Loucy (cell line): ENCODE data around the gene POLR2L.
A peak's percentile ranks its signal among the peaks of the same experiment; 100 is the strongest.

Source experiments
- H2AFZ ChIP-seq: fragments of 200-600 bp; sonication (generic); 2 replicates; pipeline ENCODE4 v1.6.0; 2016; ENCODE audit warnings: antibody characterized with exemption, mild to moderate bottlenecking, low read length, moderate library complexity
- H3F3A ChIP-seq: fragments of 200-600 bp; 2 replicates; pipeline ENCODE4 v1.6.0; 2016; ENCODE audit warnings: antibody characterized with exemption, low read depth, mild to moderate bottlenecking
- H3K27me3 ChIP-seq: fragments of 200-600 bp; sonication (generic); 2 replicates; pipeline ENCODE4 v1.6.1; 2014; ENCODE audit warnings: low read length, mild to moderate bottlenecking; ENCODE audit not compliant: insufficient read depth, poor library complexity, severe bottlenecking
- H3K36me3 ChIP-seq: fragments of 200-600 bp; sonication (generic); 2 replicates; pipeline ENCODE4 v1.6.1; 2016; ENCODE audit warnings: low read length; ENCODE audit not compliant: insufficient read depth
- H3K4me1 ChIP-seq: fragments of 200-600 bp; sonication (generic); 2 replicates; pipeline ENCODE4 v1.5.1; 2014; ENCODE audit warnings: low read length, mild to moderate bottlenecking; ENCODE audit not compliant: insufficient read depth, poor library complexity, severe bottlenecking
- H3K4me2 ChIP-seq: fragments of 200-600 bp; sonication (generic); 2 replicates; pipeline ENCODE4 v1.6.0; 2014; ENCODE audit warnings: antibody characterized with exemption, low read length, low read depth, mild to moderate bottlenecking; ENCODE audit not compliant: poor library complexity, severe bottlenecking
- H3K4me3 ChIP-seq: fragments of 200-600 bp; sonication (generic); 2 replicates; pipeline ENCODE4 v1.5.1; 2014; ENCODE audit warnings: low read length, mild to moderate bottlenecking, mixed read lengths; ENCODE audit not compliant: poor library complexity, severe bottlenecking
- H3K79me2 ChIP-seq: fragments of 200-600 bp; sonication (generic); 2 replicates; pipeline ENCODE4 v1.6.1; 2014; ENCODE audit warnings: low read length; ENCODE audit not compliant: insufficient read depth
- H3K9ac ChIP-seq: fragments of 200-600 bp; sonication (generic); 2 replicates; pipeline ENCODE4 v1.6.0; 2014; ENCODE audit warnings: mild to moderate bottlenecking, low read depth, low read length, moderate library complexity; ENCODE audit not compliant: poor library complexity, severe bottlenecking
- H3K9me2 ChIP-seq: fragments of 200-600 bp; sonication (generic); replicated peaks from 2 replicates; pipeline ENCODE4 v1.6.1; 2016; ENCODE audit warnings: low read depth, low read length, mixed read lengths
- H3K9me3 ChIP-seq: fragments of 200-600 bp; sonication (generic); 2 replicates; pipeline ENCODE4 v1.6.1; 2014; ENCODE audit warnings: mild to moderate bottlenecking, antibody characterized with exemption, low read length, low read depth; ENCODE audit not compliant: insufficient read depth
- H4K20me1 ChIP-seq: fragments of 200-600 bp; sonication (generic); 2 replicates; pipeline ENCODE4 v1.6.0; 2014; ENCODE audit warnings: antibody characterized with exemption, low read length, mild to moderate bottlenecking; ENCODE audit not compliant: insufficient read depth, poor library complexity, severe bottlenecking
- EZH2phosphoT487 ChIP-seq: fragments of 200-600 bp; IDR thresholded peaks from 2 replicates; pipeline ENCODE4 v1.6.1; 2018; ENCODE audit warnings: antibody characterized with exemption, mild to moderate bottlenecking, moderate library complexity, borderline replicate concordance
- TF ChIP-seq, protein P1 (sequence below): fragments of 200-600 bp; sonication (generic); conservative IDR thresholded peaks from 2 replicates; pipeline ENCODE4 v1.5.1; 2014; ENCODE audit warnings: mild to moderate bottlenecking, antibody characterized with exemption, low read length

POLR2L gene

DNA sequence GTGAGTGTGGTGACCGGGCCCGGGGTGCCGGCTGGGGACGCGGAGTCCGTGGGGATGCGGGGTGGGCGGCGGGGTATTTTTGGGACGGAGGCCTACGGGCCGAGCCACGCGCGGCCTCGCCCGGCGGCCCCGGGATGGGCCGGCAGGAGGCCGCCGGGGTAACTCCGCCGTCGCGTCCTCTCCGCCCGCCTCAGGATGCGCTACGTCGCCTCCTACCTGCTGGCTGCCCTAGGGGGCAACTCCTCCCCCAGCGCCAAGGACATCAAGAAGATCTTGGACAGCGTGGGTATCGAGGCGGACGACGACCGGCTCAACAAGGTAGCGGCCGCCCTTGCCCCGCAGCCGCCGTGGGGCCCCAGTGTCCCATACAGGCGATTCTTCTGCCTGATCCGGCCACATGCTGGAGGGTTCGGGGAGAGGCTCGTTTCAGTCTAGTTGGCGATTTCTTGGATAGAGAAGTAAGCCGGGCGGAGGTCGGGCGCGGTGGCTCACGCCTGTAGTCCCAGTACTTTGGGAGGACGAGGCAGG, 32.2 kb downstream of the POLR2L start:
- Histone ChIP-seq H3F3A (no peaks in the 10 kb centered on the region; the same call in 1 of the 2 replicates), H4K20me1 (peaks cover 30% of the 10 kb centered on the region), H3K27me3 (peaks cover 5% of the 10 kb centered on the region), H3K36me3 (peaks cover 20% of the 10 kb centered on the region; the same call in 1 of the 2 replicates), H3K9me3 (no peaks in the 10 kb centered on the region), H3K79me2 (peaks cover 55% of the 10 kb centered on the region), H3K9ac (peak overlapping the region; percentile 93), H2AFZ (no peak overlapping the region), H3K4me1 (peaks cover 28% of the 10 kb centered on the region), H3K4me2 (peak overlapping the region; percentile 84), H3K4me3 (peak overlapping the region; percentile 89), H3K9me2 (no peaks in the 10 kb centered on the region)
- TF ChIP-seq, protein P1, sequence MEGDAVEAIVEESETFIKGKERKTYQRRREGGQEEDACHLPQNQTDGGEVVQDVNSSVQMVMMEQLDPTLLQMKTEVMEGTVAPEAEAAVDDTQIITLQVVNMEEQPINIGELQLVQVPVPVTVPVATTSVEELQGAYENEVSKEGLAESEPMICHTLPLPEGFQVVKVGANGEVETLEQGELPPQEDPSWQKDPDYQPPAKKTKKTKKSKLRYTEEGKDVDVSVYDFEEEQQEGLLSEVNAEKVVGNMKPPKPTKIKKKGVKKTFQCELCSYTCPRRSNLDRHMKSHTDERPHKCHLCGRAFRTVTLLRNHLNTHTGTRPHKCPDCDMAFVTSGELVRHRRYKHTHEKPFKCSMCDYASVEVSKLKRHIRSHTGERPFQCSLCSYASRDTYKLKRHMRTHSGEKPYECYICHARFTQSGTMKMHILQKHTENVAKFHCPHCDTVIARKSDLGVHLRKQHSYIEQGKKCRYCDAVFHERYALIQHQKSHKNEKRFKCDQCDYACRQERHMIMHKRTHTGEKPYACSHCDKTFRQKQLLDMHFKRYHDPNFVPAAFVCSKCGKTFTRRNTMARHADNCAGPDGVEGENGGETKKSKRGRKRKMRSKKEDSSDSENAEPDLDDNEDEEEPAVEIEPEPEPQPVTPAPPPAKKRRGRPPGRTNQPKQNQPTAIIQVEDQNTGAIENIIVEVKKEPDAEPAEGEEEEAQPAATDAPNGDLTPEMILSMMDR: no peak
- no peak for TF ChIP-seq EZH2phosphoT487

DNA sequence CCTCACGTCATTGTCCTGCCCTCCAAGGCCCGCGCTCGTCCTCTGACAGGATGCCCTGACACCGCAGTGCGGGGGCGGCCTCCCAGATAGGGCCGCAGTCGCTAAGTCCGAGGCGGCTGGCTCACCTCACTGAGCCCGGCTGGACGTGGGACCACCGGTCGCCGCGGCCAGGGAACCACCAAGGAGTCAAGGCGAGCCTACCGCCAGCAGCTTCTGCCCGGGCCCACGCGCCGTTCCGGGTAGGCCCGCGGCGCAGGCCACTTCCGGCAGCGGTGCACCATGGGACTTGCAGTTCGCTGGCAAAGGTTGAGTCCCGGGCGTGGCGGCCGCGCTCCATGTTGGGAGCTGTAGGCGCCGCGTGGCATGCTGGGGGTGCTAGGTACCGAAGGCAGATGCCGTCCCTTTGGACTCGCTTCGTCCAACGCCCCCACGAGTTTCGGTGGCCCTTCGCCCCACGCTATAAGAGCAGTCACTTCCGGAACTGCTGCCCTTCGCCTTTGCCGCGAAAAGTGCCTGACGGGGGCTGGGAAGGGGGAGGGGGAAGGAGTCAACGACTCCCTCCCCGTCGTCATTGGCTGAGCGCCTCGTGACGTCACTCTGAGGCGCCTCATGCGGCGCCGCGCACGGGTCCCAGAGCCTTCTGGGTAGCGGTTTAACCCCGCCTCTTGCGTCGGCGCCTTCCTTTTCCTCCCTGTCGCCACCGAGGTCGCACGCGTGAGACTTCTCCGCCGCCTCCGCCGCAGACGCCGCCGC, 32.9 kb downstream of the POLR2L start, which contains the start of gene RPLP2:
RPLP2 (plus strand) TSS at position 681 of the 753 bp plus-strand sequence. CDS start 268 bp downstream, outside the sequence.
- Histone ChIP-seq H3K79me2 (peaks cover 58% of the 10 kb centered on the region), H3K9me2 (no peaks in the 10 kb centered on the region), H4K20me1 (peaks cover 32% of the 10 kb centered on the region), H3K4me3 (peak within 1 kb of the TSS; percentile 89), H3K4me1 (peaks cover 32% of the 10 kb centered on the region), H3K27me3 (peaks cover 5% of the 10 kb centered on the region), H3K36me3 (peaks cover 20% of the 10 kb centered on the region; the same call in 1 of the 2 replicates), H3F3A (no peaks in the 10 kb centered on the region; the same call in 1 of the 2 replicates), H3K9me3 (no peaks in the 10 kb centered on the region), H2AFZ (peak within 1 kb of the TSS; percentile 86), H3K4me2 (peak within 1 kb of the TSS; percentile 94), H3K9ac (peak within 1 kb of the TSS; percentile 93)
- no peak for TF ChIP-seq EZH2phosphoT487
- TF ChIP-seq, protein P1: no peak

DNA sequence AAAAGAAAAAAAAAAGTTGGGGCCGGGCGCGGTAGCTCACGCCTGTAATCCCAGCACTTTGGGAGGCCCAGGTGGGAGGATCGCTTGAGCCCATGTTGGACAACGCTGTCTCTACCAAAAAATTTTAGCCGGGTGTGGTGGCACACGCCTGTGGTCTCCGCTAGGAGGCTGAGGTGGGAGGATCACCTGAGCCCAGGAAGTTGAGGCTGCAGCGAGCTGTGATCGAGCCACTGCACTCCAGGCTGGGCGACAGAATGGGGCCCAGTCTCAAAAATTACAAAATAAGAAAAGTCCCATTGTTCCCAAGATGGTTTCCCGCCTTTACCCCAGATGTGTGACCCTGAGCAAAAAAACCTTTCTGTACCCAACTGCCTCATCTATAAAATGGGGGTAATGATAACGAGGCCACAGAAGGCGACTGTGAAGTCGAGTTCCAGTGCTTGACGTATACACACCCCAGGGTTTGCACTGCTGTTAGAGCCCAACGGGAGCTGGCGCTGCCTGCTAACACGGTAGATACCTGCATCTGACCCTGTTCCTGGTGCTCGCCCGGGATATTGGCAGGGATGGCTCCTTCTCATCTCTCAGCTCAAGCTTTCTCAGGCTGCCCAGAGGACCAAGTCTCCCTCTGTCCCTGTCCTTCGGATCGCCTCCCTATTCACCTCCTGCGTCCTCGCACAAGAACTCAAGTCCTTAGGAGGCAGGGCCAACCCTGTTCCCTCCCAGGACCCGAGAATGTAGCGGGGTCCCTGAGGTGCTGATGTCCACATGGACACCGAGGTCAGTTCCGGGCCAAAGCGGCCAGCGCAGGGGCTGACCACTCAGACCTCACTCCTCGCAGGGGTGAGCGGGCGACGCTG, 33.7 kb downstream of the POLR2L start:
- peaks cover 20% of the 10 kb centered on the region; the same call in 1 of the 2 replicates for H3K36me3 ChIP-seq
- no peaks in the 10 kb centered on the region for H3K9me3 ChIP-seq
- peak overlapping the region; percentile 89 for H3K4me3 ChIP-seq
- H3K79me2 ChIP-seq: peaks cover 66% of the 10 kb centered on the region
- peak overlapping the region; percentile 93 for H3K9ac ChIP-seq
- H4K20me1 ChIP-seq: peaks cover 37% of the 10 kb centered on the region
- TF ChIP-seq EZH2phosphoT487: no peak
- TF ChIP-seq, protein P1: no peak
- no peaks in the 10 kb centered on the region for H3K9me2 ChIP-seq
- peak overlapping the region; percentile 86 for H2AFZ ChIP-seq
- H3K27me3 ChIP-seq: peaks cover 5% of the 10 kb centered on the region
- no peaks in the 10 kb centered on the region; the same call in 1 of the 2 replicates for H3F3A ChIP-seq
- peaks cover 40% of the 10 kb centered on the region for H3K4me1 ChIP-seq
- H3K4me2 ChIP-seq: peak overlapping the region; percentile 94
